ENCODE results near the gene ACE2.

ACE2 gene

DNA sequence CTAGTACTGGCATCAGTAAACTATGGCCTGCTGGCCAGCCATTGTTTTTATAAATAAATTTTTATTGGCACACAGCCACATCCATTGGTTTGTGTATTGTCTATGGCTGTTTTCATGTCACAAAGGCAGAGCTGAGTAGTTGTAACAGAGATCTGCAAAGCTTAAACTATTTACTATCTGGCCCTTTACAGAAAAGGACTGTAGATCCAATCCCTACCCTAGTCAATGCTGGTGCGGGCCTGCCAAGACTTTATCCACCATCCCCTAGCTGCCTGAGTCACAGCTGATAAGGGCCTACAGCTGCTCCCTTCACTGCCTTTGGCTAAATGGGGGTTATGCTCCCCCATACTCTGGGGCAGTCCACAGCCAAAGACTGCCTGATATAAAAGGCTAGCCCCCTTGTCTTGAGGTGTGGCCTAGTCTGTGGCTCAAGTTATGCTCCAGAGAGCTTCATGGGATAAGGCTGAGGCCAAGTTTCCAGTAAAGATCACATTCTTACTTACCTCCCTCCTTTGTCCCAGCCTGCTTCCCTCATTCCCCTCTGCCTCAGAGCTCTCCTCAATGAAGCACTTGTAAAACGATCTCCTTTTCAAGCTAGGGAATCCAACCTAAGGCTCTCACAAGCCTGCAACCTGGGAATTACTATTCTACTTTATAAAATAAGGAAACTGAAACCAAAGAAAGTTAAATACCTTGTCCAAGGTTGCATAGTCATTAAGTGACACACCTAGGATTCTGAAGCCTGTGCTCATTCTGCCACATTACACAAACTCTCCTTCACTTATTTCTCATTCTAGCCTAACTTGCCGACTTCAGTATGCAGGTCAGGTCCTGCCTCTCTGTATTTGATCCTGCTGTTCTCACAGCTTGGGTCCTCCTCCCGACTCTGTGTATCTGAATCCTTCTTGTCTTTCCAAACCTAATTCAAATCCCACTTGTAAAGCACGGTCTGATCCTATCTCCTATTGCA lies 20.7 kb downstream of the ACE2 start:
- no peak for FAIRE-seq

DNA sequence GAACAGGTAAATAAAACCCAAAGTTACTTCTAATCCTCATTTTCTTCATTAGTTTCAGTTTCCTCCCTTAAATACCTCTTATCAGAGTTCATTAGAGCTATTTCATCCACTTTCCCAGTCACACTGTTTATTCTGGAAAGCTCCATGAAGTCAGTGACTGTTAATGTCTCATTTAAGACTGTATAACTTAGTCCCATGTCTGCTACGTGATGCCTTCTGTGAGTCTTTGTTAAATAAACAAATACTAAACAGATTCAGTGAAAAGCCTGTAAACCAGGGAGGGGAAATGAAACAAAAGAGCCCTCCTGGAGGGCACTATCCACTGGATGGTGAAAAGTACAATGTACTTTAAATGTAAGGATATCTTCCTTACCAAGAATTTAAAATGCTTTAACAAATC lies 24.7 kb downstream of the ACE2 start:
- DNase-seq (ENCODE audit: extremely low spot score, insufficient read length, low read depth) (no peak), FAIRE-seq (no peak)

More for the DNA sequence above, 20.7 kb downstream of the ACE2 start:
- DNase-seq (ENCODE audit: extremely low spot score, insufficient read length, low read depth) = no peak

DNA sequence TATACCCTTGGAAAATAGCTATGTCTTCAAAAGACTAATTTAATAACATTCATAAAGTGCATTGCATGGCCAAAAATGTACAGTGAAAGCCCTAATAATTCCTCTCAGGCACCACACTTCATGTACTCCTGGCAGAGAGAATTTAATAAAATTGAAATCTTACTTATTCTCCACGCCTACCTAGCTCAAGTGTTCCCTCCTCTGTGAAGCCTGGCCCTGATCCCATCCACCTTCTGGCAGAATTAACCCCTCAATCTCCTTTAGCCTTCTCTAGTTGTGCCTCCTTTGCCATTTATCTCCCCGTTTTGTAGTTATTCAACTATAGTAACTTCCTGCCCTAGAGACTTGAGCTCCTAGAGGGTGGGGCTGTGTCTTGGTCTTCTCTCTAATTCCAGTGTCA lies 26.7 kb downstream of the ACE2 start:
- FAIRE-seq (no peak), DNase-seq (ENCODE audit: extremely low spot score, insufficient read length, low read depth) (no peak)

DNA sequence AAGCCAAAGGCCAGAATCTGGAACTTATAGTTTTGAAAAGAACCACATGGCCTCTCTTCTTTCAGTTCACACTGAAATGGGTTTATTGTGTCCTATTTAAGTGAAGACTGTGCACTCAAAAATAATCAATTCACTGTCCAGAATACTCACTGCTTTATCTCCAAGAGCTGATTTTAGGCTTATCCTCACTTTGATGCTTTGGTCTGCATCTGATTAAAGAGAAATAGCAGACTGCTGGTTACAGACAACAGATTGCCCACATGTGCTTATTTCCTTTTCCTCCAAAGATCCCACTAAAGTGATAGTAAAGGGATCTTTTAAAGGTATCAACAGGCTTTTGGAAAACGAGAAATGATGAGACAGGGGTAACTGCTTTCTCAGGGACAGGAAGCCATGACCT lies 30.6 kb downstream of the ACE2 start:
- DNase-seq (ENCODE audit: extremely low spot score, insufficient read length, low read depth) (no peak), FAIRE-seq (no peak)

DNA sequence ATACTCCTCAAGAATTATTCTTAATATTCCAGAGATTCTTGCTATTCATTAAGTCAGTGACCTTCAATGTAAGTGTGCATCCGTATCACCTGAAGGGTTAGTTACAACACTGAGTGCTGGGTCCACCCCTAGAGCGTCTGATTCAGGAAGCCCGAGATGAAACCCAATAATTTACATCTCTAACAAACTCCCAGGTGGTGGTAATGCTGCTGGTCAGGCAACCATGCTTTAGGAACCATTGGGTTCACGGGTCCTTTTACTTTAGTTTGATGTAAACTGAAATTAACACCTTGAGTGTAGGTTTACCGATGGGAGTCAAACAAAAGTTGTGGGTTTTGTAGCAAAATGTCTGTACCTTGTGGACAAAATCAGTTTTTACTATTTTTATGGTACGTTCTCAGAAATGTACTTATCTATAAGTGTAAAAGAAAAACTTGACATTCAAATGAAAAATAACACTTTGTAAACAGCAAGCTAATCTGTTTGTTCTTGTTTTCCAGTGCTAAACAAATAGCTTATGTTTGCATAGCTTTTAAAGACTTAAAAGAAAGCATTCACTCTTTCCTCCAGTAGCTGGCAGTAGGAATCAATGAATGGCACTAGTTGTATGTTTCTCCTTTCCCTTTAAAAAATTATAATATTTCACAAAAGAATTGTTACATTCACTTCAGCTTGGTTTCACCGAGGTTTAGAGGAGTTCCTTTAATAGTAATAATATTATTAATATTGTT lies 32.7 kb downstream of the ACE2 start:
- peak; percentile 53 for FAIRE-seq

DNA sequence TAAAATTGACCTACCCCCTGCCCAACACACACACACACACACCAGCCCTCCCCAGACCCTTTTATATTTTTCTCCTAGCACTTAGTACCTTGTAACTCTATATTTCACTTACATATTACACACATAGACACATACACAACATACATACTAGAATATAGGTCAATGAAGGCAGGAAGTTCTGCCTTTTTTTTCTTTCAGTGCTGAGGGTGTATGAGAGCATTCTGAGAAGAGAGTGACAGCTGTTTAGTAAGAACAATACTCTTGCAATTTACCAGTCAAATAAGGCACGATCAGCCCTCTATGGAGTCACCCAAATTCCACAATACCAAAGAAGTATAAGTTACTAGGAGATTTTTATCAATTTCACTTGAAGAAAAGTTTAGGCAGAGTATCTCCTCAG lies 33.5 kb downstream of the ACE2 start:
- DNase-seq (ENCODE audit: extremely low spot score, insufficient read length, low read depth) (no peak), FAIRE-seq (no peak)

More for the DNA sequence above, 32.7 kb downstream of the ACE2 start:
- DNase-seq (ENCODE audit: extremely low spot score, insufficient read length, low read depth) = no peak

DNA sequence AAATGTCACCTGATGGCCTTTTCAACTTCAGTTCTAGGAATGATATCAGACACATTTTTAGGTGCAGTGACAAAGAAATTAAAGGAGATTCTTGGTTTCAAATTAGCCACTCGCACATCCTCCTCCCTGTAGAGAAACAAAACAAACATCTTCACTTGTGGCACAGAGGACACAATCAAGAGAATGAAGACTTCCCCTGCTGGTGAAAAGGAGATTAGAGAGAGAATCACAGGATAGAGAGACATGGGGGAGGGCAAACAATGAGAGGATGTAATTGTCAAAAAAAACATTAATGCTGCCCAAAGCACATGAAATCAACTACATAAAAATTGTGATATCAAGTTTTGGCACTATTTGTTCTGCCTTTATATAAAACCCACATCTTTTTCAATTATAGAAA lies 34.5 kb downstream of the ACE2 start:
- DNase-seq (ENCODE audit: extremely low spot score, insufficient read length, low read depth) = no peak
- FAIRE-seq = no peak

DNA sequence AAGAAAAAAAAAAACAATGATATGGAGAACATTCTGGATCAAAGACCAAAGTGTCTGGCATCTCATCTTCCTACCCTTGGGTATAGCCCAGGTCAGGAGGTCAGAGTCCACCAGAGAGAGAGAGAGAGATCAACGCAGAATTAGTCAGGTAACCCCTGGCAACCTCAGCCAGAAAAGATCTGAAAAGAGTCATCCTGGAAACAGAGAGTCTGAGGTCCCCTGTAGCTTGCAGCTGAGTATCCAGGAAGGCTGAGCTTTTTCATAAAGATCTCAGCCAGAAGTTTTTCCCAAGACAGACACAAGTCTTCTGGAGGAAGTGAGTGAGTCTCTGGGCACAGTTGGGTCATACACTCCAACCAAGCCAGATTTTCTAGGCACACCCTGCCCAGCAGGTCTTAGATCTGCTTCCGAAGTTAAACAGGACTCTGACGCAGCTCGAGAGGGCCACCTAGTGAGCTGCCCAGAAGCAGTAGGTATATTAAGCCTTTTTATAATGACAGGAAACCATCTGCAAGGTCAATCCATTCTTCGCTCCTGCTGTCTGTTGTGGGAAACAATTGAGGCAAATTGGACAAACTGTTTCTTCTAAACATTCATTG lies 35.7 kb downstream of the ACE2 start:
- DNase-seq (ENCODE audit: extremely low spot score, insufficient read length, low read depth) = peak; percentile 1
- FAIRE-seq = peak; percentile 68

DNA sequence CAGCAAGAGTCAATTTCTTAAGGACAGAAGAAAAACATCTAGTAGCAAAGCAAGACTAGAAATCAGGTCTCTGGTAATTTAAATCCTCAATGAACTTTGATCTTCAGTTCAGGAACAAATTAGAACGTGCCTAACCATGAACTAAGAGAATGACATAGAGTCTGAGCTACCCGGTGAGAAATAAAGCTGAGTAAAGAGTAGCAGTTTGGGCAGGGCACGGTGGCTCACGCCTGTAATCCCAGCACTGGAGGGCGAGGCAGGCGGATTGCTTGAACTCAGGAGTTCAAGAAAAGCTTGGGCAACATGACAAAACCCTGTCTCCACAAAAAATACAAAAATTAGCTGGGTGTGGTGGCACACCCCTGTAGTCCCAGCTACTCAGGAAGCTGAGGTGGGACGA lies 37.7 kb downstream of the ACE2 start:
- DNase-seq (ENCODE audit: extremely low spot score, insufficient read length, low read depth) (no peak), FAIRE-seq (no peak)

DNA sequence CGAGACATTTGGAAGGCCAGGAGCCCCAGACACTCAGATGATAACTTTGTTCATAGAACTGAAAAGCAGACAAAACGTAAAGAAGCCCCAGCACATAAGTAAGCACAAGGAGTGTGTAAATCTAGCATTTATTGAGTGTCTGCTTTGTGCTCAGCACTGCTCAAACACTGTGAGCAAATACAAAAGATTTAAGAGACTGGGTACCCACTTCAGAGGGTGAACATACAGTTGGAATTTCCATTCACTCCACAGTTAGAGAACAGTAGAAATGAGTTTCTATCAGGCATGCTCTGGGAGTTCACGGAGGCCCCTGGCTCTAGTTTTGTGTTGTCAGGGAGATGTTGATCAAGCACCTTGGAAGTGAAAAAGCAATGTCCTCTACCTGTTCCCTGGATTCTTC lies 39.8 kb downstream of the ACE2 start:
- FAIRE-seq = no peak

DNA sequence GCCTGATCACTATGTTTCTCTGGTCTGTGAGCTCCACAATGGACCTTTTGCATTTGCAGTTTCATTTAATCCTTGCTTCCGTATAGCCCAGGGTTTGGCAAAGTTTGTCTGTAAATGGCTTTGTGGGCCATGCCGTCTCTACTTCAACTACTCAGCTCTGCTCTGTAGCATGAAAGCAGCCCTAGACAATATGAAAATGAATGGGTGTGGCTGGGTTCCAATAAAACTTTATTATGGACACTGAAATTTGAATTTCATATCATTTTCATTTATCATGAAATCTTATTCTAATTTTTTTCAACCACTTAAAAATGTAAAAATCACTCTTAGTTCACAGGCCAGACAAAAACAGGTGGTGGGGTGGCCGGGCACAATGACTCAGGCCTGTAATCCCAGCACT lies 41.5 kb downstream of the ACE2 start:
- FAIRE-seq = no peak
- DNase-seq (ENCODE audit: extremely low spot score, insufficient read length, low read depth) = no peak

More for the DNA sequence above, 39.8 kb downstream of the ACE2 start:
- DNase-seq (ENCODE audit: extremely low spot score, insufficient read length, low read depth) = no peak

DNA sequence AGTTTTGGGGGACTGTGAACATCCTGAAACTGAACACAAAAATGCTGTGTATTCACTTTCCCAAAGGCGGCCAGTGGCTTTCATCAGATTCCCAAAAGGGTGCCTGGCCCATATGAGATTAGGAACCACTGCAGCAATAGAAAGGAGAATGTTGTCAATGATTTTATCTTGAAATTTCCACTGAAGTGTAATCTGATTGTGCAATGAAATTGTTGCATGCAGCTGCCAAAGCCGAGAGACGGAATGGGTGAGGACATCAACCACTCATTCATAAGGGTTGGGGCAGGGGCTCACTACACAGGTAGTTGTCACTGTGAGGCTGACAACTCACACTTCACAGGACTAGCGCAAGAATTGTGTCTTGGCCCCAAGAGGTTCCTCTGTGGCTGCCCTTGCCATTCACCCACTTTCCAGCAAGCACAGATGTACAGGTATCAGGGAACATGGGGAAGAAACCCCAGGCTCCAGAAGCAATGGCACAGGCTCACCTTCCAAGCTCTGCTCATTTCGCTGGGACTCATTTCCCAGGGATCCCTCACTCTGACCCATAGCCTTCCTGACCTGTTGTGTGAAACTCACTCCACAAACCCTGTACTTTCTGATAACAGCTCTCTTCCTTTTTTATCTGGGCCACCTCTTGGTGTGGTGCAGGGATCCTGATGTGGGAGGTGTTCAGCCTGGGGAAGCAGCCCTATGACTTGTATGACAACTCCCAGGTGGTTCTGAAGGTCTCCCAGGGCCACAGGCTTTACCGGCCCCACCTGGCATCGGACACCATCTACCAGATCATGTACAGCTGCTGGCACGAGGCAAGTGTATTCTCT lies 51.4 kb downstream of the ACE2 start:
- no peak for FAIRE-seq
- no peak for DNase-seq (ENCODE audit: extremely low spot score, insufficient read length, low read depth)

DNA sequence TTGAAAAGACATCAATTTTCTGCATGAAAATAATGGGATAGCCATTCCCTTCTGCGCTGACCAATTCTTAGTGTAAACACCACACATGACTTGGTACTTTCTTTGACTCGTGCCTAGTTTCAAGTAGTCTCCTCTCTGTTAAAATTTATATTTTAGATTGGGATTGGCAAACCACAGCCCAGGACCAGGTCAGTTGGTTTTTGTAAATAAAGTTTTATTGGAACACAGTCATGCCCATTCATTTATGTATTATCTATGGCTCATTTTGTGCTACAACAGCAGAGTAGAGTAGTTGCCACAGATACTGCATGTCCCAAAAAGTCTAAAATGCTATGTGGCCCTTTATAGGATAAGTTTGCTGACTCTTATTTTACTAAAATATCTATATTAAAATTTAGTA lies 53.4 kb downstream of the ACE2 start:
- FAIRE-seq (no peak), DNase-seq (ENCODE audit: extremely low spot score, insufficient read length, low read depth) (no peak)

DNA sequence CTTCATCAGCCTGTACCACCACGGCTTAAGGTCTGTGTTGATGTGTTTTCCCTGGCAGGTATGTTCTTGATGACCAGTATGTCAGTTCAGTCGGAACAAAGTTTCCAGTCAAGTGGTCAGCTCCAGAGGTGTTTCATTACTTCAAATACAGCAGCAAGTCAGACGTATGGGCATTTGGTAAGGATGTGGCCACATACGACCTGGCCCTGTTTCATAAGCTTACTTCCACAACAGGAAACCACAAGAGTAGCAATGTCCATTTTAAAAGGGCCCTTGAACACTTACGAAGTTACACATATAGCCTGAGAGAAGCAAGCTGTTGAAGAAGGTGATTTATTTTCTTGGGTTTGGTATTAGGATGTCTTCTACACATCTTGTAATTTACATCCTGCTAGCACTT lies 54.0 kb downstream of the ACE2 start:
- FAIRE-seq = no peak
- no peak for DNase-seq (ENCODE audit: extremely low spot score, insufficient read length, low read depth)

DNA sequence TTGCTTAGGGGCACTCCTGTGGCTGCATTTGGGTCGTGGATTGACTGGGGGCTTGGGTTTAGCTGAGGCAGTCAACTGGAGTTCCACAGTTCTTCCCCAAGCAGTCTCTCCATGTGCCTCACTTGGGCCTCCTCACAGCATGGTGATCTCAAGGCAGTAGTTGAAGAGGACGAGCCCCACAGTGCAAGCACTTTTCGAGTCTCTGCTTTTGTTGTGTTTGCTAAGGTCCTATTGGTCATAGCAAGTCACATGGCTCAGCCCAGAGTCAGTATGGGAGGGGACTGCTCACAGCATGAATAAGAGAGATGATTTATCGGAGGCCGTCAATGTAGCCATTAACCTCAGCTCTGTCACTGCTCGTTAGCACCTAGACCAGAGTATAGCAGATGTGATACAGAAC lies 70.4 kb downstream of the ACE2 start:
- DNase-seq (ENCODE audit: extremely low spot score, insufficient read length, low read depth) (no peak), FAIRE-seq (no peak)

DNA sequence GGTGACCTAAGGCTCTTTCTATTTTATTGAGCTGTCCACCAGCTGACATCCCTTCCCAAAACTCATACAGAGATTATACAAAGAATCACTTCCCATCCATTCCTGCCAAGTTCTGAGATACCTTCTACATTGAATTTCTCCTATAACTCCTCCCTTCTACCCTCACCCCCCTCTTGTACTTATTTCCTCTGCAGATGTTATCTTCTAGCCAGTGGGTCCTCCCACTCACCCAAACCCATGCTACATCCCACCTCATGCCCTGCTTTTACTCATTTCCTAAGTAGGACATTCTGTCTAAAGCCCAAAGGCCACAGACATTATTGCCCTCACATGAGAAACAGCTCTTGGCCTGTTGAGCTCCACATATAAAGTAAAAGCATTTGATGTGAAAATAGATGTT lies 71.6 kb downstream of the ACE2 start:
- FAIRE-seq (no peak), DNase-seq (ENCODE audit: extremely low spot score, insufficient read length, low read depth) (no peak)

DNA sequence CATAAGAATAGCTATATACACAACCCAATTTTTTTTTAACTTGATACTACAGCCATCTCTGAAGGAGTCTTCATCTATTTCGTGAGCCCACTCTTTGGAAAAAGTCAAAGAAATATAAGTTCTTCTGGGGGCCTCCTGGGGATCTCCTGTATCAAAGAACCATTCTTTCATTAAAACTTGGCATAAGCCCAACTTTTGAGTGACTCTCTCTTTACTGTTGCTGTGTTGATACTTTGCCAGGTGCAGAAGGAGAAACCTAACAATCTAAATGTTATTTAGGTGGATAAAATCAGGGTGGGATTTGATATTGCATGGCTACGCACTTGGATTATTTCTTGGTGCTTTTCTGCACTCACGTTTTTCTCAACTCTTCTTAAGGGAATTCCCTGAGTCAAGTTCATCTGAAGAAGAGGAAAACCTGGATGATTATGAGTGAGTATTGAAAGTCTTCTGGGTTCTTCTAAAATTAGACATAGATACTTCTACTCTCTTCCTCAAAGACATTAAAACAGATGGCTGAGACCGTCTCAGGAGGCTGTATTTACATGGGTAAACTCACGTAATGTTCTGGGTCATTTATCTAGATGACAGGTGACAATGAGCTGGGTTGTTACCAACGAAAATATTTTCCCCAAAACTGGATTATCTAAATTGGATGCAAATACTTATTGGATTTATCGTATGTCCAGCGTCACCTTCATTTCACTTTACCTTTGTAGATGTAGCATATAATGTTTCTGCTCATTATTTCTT lies 74.9 kb downstream of the ACE2 start:
- no peak for FAIRE-seq
- no peak for DNase-seq (ENCODE audit: extremely low spot score, insufficient read length, low read depth)

DNA sequence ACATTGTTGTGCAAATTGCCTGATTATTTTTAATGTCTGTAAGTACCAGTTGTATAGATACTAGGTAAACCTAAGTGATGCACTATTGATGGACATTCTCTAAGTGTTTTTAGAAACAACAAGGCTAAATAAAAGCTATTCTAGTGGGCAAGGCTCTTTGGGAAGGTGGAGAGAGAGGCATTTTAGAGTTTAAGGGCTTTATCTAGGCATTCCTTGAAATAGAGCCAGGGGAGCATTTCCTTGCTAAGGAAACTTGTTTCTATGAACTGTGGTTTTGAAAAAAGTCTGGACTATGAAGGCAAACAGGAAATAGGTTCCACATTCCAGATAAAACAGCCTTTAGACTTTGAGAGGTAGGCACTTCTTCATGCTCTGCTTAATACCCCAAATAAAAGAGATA lies 76.3 kb downstream of the ACE2 start:
- no peak for FAIRE-seq
- DNase-seq (ENCODE audit: extremely low spot score, insufficient read length, low read depth) = no peak

DNA sequence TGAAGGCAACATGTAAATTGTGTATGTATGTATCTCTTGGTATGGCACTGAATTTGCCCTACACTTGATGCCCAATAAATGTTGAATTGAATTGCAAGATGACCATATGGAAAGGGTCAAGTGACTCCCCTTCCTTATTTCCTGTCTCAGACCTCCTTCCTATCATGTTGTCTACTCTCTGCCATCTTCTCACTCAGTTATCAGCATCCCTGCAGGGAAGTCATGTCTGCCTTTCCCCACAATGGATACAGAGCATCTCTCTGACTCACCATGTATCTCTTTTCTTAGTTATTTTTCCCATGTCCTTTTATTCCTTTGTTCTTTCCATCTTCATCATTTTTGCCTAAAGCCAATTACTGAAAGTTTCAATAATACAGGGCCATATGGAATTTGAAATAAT lies 77.7 kb downstream of the ACE2 start:
- no peak for DNase-seq (ENCODE audit: extremely low spot score, insufficient read length, low read depth)
- FAIRE-seq = no peak
